NCI-H1048 (cell line): ENCODE results near the gene FAM3C.

ENCODE experiments used
- DNase-seq: peaks from one replicate; lab custom pipeline; 2025; lab: John Stamatoyannopoulos, UW

Gene FAM3C

GRCh38 chr7:121410829-121411596 is 14.9 kb upstream of the FAM3C start:
- no peak for DNase-seq

- no peak for DNase-seq
Measured at GRCh38 chr7:121406944-121407343, 10.8 kb upstream of the FAM3C start.

- no peak for DNase-seq
Measured at GRCh38 chr7:121406461-121406860, 10.4 kb upstream of the FAM3C start.

- DNase-seq: no peak
Measured at GRCh38 chr7:121404348-121404747, 8.2 kb upstream of the FAM3C start.

GRCh38 chr7:121402701-121403100 is 6.6 kb upstream of the FAM3C start:
- DNase-seq: no peak

- DNase-seq: no peak
Measured at GRCh38 chr7:121401896-121402295, 5.8 kb upstream of the FAM3C start.

GRCh38 chr7:121398246-121398645 is 2.1 kb upstream of the FAM3C start:
- no peak for DNase-seq

GRCh38 chr7:121397822-121398221 is 1.7 kb upstream of the FAM3C start:
- no peak for DNase-seq

- DNase-seq: no peak
Measured at GRCh38 chr7:121397361-121397760, 1.3 kb upstream of the FAM3C start.

- no peak for DNase-seq
Measured at GRCh38 chr7:121395494-121395960, 581 bp downstream of the FAM3C start.

GRCh38 chr7:121394709-121395140 is 1.4 kb downstream of the FAM3C start:
- no peak for DNase-seq

- no peak for DNase-seq
Measured at GRCh38 chr7:121393005-121393366, 3.1 kb downstream of the FAM3C start.

- DNase-seq: no peak
Measured at GRCh38 chr7:121392277-121393004, 3.7 kb downstream of the FAM3C start.

- DNase-seq: no peak
Measured at GRCh38 chr7:121391686-121392085, 4.4 kb downstream of the FAM3C start.

GRCh38 chr7:121390617-121391016 is 5.5 kb downstream of the FAM3C start:
- no peak for DNase-seq

- DNase-seq: no peak
Measured at GRCh38 chr7:121390109-121390508, 6.0 kb downstream of the FAM3C start.

- DNase-seq: no peak
Measured at GRCh38 chr7:121388950-121389349, 7.2 kb downstream of the FAM3C start.

- no peak for DNase-seq
Measured at GRCh38 chr7:121385800-121386179, 10.3 kb downstream of the FAM3C start.

GRCh38 chr7:121385056-121385799 is 10.9 kb downstream of the FAM3C start:
- no peak for DNase-seq

- DNase-seq: no peak
Measured at GRCh38 chr7:121384265-121384664, 11.8 kb downstream of the FAM3C start.

GRCh38 chr7:121383235-121383910 is 12.7 kb downstream of the FAM3C start:
- DNase-seq: no peak

GRCh38 chr7:121382473-121382872 is 13.6 kb downstream of the FAM3C start:
- no peak for DNase-seq
